Psoas muscle (tissue), 8 donors: Measurements from ENCODE around the gene NEK2. TPM values are rescaled to one million over a fixed set of nuclear protein-coding genes. Genes with fewer than 3 reads are reported as not detected.

ENCODE experiments used
- ATAC-seq, 4 donors: fragments of 200-7000 bp; cut with Tn5 transposase; one replicate each; pipeline ENCODE4 v1.9.1; 2020; ENCODE audit warnings: moderate library complexity in 3 of 4, mild to moderate bottlenecking in 2 of 4
- DNase-seq, 2 donors: peaks; one replicate each; pipeline ENCODE4 v3.0.0-alpha.2; 2020
- H3K27ac ChIP-seq: fragments of 200-600 bp; one replicate; pipeline ENCODE4 v1.8.0; 2022
- H3K27me3 ChIP-seq, 3 donors: fragments of 200-600 bp in 1 of 3; one replicate each; pipeline versions ENCODE4 v1.6.1 to v1.8.0; 2013 to 2022; ENCODE audit warnings: low read length in 2 of 3, mild to moderate bottlenecking in 2 of 3, moderate library complexity in 1 of 3; ENCODE audit not compliant: insufficient read depth in 3 of 3
- H3K36me3 ChIP-seq, 2 donors: fragments of 200-600 bp in 1 of 2; one replicate each; pipeline versions ENCODE4 v1.6.1 to v1.8.0; 2013 to 2022; ENCODE audit warnings: low read depth in 1 of 2, mild to moderate bottlenecking in 1 of 2, moderate library complexity in 1 of 2; ENCODE audit not compliant: insufficient read depth in 1 of 2
- H3K4me1 ChIP-seq: fragments of 200-600 bp; one replicate; pipeline ENCODE4 v1.8.0; 2022
- H3K4me3 ChIP-seq: fragments of 200-600 bp; one replicate; pipeline ENCODE4 v1.8.0; 2022; ENCODE audit warnings: mild to moderate bottlenecking
- H3K9me3 ChIP-seq: fragments of 200-600 bp; one replicate; pipeline ENCODE4 v1.8.0; 2022
- CTCF ChIP-seq: fragments of 200-600 bp; IDR thresholded peaks from one replicate; pipeline ENCODE4 v1.8.0; 2022; ENCODE audit warnings: antibody characterized with exemption
- WGBS, 3 donors: extraction: QIAGEN DNeasy Blood & Tissue Kit; methylation state at CpG; one replicate each; pipeline versions ENCODE4 v1.1.6 to v1.1.7; 2013; 5-methylcytosine and 5-hydroxymethylcytosine counted together
- intact Hi-C, 2 donors: fragments of 100-400 bp; cut with DNase I; formaldehyde crosslinking; loops; one replicate each; pipeline versions ENCODE4 v1.11.0 to v1.14.2; 2022
- polyA plus RNA-seq, 3 donors: library from polyadenylated mRNA; stranded (reverse); fragments of 200-250 nt; gene quantifications; one replicate each; pipeline ENCODE4 v1.2.3, GENCODE V29; 2013
- total RNA-seq, 4 donors: library from RNA; stranded (reverse); fragmentation: NEBNext Ultra II Directional in 2 of 4; extraction: Animal tissue kit (Norgen Biotek cat#: 25700) in 2 of 4; gene quantifications; one replicate each; pipeline versions ENCODE4 v1.2.1 to v1.2.4, GENCODE V29; 2021 to 2023
- donor health status: healthy with polysubstance abuse.
- donor health status: DM: no; HTN: no; CAD: no; lungs with moderate emphysema.
- donor health status: Bipolar disorder and iron deficiency.
- donor health status: healthy.
- donor health status: DM: yes; HTN: yes; CAD: no.
- donor health status: DM: no; HTN: no; CAD: no.
- donor health status: DM: no; HTN: no; CAD: no.
- donor health status: DM: yes; HTN: yes; CAD: no.

Gene NEK2
- total and polyA plus RNA-seq, 7 donors: 0.03 to 0.04 TPM; not detected in 5

- WGBS, 3 donors: 82 to 93% (median 93%) methylated on average over 2 of the region's 2 CpGs
- ATAC-seq: no peak
These were observed 30.8 kb downstream of the NEK2 start for GRCh38 chr1:211644653-211645052.

GRCh38 chr1:211643324-211644212 lies 31.9 kb downstream of the NEK2 start:
- H3K27ac ChIP-seq: no peak overlapping the region
- intact Hi-C loops: no loop called here
- no peaks in the 10 kb centered on the region for H3K36me3 ChIP-seq
- DNase-seq (no peak), ATAC-seq (peak in 3 of 4 donors; percentile 32 to 40 (median 33))
- 33 to 50% (median 35%) methylated on average over 20 of the region's 20 CpGs for WGBS, 3 donors
- no peaks in the 10 kb centered on the region for H3K9me3 ChIP-seq
- no peaks in the 10 kb centered on the region for H3K27me3 ChIP-seq
- no peak for TF ChIP-seq CTCF
- peak overlapping the region; percentile 7 for H3K4me3 ChIP-seq
- H3K4me1 ChIP-seq: peaks cover 3% of the 10 kb centered on the region

More at GRCh38 chr1:211644653-211645052, 30.8 kb downstream of the NEK2 start:
- Histone ChIP-seq H3K4me1 (peaks cover 3% of the 10 kb centered on the region), H3K9me3 (no peaks in the 10 kb centered on the region), H3K4me3 (no peak overlapping the region), H3K27me3 (no peaks in the 10 kb centered on the region), H3K27ac (no peak overlapping the region), H3K36me3 (no peaks in the 10 kb centered on the region)
- DNase-seq: no peak
- no peak for TF ChIP-seq CTCF
- intact Hi-C loops: no loop called here

DNA sequence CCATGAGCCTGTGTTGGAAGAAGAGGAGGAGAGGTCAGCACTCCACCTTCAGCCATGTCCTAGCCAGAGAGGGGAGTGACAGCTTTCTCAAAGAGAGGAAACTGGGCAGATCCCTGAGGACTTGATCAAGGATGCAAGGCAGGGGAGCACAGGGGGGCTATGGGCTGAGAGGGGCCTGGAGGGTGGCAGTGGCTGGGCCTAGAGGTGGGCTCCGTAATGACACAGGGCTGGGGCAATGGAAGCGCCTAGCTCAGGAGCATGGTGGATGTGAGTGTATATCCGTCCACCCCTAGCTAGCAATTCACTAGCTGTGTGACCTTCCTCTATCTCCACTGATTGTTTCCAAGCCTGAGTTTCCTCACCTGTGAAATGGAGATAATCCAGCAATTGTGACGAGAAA lies 32.6 kb downstream of the NEK2 start:
- peaks cover 3% of the 10 kb centered on the region for H3K4me1 ChIP-seq
- intact Hi-C loops: no loop called here
- no peaks in the 10 kb centered on the region for H3K9me3 ChIP-seq

DNA sequence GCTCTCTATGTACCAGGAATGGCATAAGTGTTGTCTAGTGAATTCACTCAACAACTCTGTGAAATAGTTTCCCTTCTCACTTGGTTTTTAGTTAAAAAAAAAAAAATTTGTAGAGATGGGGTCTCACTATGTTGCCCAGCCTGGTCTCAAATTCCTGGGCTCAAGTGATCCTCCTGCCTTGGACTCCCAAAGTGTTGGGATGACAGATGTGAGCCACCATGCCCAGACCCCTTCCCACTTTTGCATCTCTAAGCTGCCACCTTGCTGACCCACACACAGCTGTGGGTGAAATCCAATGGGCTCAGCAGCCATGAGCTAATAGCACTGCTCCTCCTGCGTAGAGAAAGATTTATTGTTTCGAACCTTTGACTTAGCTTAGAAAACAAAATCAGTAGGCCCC lies 33.5 kb downstream of the NEK2 start:
- WGBS, 3 donors: 96 to 100% (median 97%) methylated on average over 2 of the region's 2 CpGs

More for the DNA sequence above, 32.6 kb downstream of the NEK2 start:
- TF ChIP-seq CTCF: no peak
- Histone ChIP-seq H3K4me3 (no peak overlapping the region), H3K27ac (no peak overlapping the region), H3K27me3 (no peaks in the 10 kb centered on the region), H3K36me3 (no peaks in the 10 kb centered on the region)
- ATAC-seq (no peak), DNase-seq (no peak)
- WGBS, 3 donors: 97 to 99% (median 98%) methylated on average over 4 of the region's 4 CpGs

More for the DNA sequence above, 33.5 kb downstream of the NEK2 start:
- H3K4me3 ChIP-seq: no peak overlapping the region
- no peak overlapping the region for H3K27ac ChIP-seq
- H3K27me3 ChIP-seq: no peaks in the 10 kb centered on the region
- ATAC-seq: no peak
- peaks cover 3% of the 10 kb centered on the region for H3K4me1 ChIP-seq
- intact Hi-C loops: no loop called here
- no peak for DNase-seq
- no peaks in the 10 kb centered on the region for H3K36me3 ChIP-seq
- TF ChIP-seq CTCF: no peak
- H3K9me3 ChIP-seq: no peaks in the 10 kb centered on the region
